Upper lobe of right lung (tissue), 1 donor: ENCODE data around the gene BAG5. TPM values are rescaled to one million over a fixed set of nuclear protein-coding genes. Genes with fewer than 3 reads are reported as not detected.

Experiments used
- ATAC-seq: fragments of 200-7000 bp; cut with Tn5 transposase; one replicate; pipeline ENCODE4 v1.9.1; 2020; ENCODE audit warnings: mild to moderate bottlenecking, moderate library complexity
- DNase-seq: peaks from one replicate; pipeline ENCODE4 v3.0.0-alpha.2; 2020
- H3K27ac ChIP-seq: fragments of 200-600 bp; one replicate; pipeline ENCODE4 v1.8.0; 2022
- H3K27me3 ChIP-seq: fragments of 200-600 bp; one replicate; pipeline ENCODE4 v1.8.0; 2022; ENCODE audit warnings: mild to moderate bottlenecking
- H3K36me3 ChIP-seq: fragments of 200-600 bp; one replicate; pipeline ENCODE4 v1.8.0; 2022
- H3K4me1 ChIP-seq: fragments of 200-600 bp; one replicate; pipeline ENCODE4 v1.8.0; 2022
- H3K4me3 ChIP-seq: fragments of 200-600 bp; one replicate; pipeline ENCODE4 v1.8.0; 2022; ENCODE audit warnings: mild to moderate bottlenecking
- H3K9me3 ChIP-seq: fragments of 200-600 bp; one replicate; pipeline ENCODE4 v1.8.0; 2022
- intact Hi-C: fragments of 100-400 bp; cut with DNase I; formaldehyde crosslinking; loops from one replicate; pipeline ENCODE4 v1.11.0; 2022
- total RNA-seq: library from RNA; stranded (reverse); fragmentation: NEBNext Ultra II Directional; extraction: Animal tissue kit (Norgen Biotek cat#: 25700); gene quantifications from one replicate; pipeline ENCODE4 v1.2.1, GENCODE V29; 2021
- TF ChIP-seq, protein P1 (sequence below): fragments of 200-600 bp; IDR thresholded peaks from one replicate; pipeline ENCODE4 v1.8.0; 2022; ENCODE audit warnings: antibody characterized with exemption
- donor health status: DM: no; HTN: yes; CAD: no; lungs with severe emphysema.

The BAG5 gene
- total RNA-seq, 1 donor from 2014 or later: 33.0 TPM

DNA sequence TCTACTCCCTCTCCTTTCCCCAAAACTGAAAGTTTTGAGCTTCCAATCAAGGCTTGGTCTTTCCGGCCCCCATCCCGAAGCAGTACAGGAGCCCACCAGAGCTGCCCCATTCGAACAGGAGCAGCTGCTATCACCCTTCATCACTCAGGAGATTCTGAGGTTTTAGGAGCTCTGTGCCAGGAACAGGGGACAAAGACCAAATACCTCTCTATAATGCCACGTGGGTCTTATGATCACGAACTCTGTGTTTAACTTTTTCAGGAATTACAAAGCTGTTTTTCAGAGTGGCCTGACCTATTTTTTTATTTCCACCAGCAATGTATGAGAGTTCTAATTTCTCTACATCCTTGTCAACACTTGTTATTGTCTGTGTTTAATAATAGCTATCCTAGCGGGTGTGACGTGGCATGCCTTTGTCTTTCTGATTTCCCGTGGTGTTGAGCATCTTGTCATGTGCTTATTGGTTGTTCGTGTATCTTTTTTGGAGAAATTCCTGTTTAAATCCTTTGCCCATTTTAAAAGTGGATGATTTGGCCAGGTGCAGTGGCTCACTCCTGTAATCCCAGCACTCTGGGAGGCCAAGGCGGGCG lies 22.0 kb upstream of the BAG5 start:
- H3K36me3 ChIP-seq: peaks cover 23% of the 10 kb centered on the region
- H3K4me1 ChIP-seq: no peaks in the 10 kb centered on the region
- TF ChIP-seq, protein P1, sequence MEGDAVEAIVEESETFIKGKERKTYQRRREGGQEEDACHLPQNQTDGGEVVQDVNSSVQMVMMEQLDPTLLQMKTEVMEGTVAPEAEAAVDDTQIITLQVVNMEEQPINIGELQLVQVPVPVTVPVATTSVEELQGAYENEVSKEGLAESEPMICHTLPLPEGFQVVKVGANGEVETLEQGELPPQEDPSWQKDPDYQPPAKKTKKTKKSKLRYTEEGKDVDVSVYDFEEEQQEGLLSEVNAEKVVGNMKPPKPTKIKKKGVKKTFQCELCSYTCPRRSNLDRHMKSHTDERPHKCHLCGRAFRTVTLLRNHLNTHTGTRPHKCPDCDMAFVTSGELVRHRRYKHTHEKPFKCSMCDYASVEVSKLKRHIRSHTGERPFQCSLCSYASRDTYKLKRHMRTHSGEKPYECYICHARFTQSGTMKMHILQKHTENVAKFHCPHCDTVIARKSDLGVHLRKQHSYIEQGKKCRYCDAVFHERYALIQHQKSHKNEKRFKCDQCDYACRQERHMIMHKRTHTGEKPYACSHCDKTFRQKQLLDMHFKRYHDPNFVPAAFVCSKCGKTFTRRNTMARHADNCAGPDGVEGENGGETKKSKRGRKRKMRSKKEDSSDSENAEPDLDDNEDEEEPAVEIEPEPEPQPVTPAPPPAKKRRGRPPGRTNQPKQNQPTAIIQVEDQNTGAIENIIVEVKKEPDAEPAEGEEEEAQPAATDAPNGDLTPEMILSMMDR: no peak
- H3K27ac ChIP-seq: no peak overlapping the region
- ATAC-seq: no peak
- no peaks in the 10 kb centered on the region for H3K27me3 ChIP-seq
- H3K9me3 ChIP-seq: no peaks in the 10 kb centered on the region
- intact Hi-C loops: no loop called here
- no peak overlapping the region for H3K4me3 ChIP-seq
- DNase-seq: no peak

DNA sequence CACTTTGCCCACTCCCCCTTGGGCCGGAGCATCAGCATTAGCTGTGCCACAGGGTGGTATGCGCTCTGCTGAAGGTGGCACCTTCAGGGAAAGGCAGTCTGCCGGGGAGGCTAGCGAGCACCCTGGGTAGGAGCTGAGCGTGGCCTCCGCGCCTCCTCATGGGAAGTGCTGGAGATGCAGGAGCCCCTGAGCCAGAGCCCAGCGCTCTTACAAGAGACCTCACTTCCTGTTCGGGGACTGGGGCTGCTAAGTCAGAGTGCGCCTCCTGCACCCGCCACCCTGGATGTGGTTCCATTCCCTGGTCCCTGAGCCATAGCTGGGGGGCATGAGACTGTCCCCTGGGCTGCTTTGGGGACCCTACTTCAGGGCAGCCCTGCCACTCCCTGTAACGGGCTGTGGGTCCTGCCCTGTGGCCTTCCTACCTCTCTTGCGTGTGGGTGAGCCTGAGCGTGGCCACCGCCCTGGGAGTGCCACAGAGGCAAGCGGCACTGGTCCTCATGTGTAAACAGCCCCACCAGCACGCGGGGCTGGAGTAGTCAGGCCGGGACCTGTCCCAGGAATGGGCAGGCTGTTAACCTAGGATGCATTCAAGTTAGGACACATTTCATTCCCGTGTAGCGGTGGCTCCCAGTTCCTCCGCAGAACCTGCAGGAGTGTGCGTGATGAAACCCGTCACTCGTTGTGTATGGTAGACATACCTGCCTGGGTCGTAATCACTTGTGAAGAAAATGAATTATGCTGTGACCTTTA lies 19.7 kb upstream of the BAG5 start:
- intact Hi-C loops: no loop called here
- Histone ChIP-seq H3K36me3 (peaks cover 8% of the 10 kb centered on the region), H3K4me1 (peaks cover 13% of the 10 kb centered on the region), H3K27ac (no peak overlapping the region), H3K9me3 (no peaks in the 10 kb centered on the region), H3K27me3 (no peaks in the 10 kb centered on the region), H3K4me3 (no peak overlapping the region)
- ATAC-seq: peak; percentile 43
- TF ChIP-seq, protein P1: no peak
- DNase-seq: no peak

DNA sequence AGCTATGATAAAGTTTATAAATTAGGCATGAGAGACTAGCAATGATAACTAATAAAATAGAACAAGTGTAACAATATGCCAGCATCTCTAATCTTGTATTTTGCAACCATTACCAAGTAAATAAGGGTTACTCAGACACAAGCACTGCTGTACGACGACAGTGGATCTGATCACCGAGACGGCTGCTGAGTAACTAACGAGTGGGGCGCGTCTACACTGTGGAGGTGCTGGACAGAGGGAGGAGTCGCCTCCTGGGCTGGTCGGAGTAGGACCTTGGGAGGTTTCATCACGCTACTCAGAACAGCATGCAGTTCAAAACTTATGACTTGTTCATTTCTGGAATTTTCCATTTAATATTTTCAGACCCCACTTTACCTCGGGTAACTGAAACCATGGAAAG lies 18.7 kb upstream of the BAG5 start:
- H3K9me3 ChIP-seq: no peaks in the 10 kb centered on the region
- TF ChIP-seq, protein P1: no peak
- ATAC-seq (no peak), DNase-seq (no peak)
- intact Hi-C loops: no loop called here
- peaks cover 20% of the 10 kb centered on the region for H3K4me1 ChIP-seq
- H3K36me3 ChIP-seq: peaks cover 8% of the 10 kb centered on the region
- no peak overlapping the region for H3K27ac ChIP-seq
- H3K4me3 ChIP-seq: no peak overlapping the region
- H3K27me3 ChIP-seq: no peaks in the 10 kb centered on the region

DNA sequence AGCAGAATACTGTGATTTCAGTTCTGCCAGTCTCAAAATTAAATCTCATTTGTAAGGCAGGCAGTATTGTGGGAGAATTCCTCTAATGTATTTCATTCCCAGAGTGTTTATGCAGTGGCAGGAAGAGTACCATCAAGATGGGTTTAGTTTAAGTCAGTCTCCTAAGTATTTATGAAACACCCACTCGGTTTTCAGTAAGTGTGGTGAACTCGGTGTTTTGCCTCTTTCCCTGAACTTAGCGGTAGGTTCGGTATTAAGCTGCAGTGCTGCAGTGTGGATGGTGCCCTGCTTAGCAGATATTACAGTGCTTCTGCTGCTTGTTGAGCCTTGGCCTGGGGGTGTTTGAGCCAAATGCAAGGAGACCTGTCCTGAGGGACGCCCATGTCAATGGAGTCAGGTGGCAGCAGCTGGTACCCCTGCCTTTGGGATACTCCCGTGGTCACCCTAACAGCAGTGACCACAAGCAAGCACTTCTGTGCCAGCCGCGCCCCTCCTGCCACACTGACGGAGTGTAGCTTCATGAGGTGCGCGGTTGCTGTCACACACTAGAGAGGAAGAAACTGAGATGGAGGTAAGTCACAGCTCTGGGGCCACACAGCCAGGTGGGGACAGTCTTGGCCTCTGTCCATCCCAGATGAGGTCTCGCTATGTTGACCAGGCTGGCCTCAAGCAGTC lies 16.1 kb upstream of the BAG5 start:
- no peak for DNase-seq
- Histone ChIP-seq H3K27ac (peak overlapping the region; percentile 36), H3K36me3 (peaks cover 28% of the 10 kb centered on the region), H3K4me3 (no peak overlapping the region), H3K27me3 (no peaks in the 10 kb centered on the region), H3K9me3 (no peaks in the 10 kb centered on the region), H3K4me1 (peaks cover 34% of the 10 kb centered on the region)
- no peak for ATAC-seq
- TF ChIP-seq, protein P1: no peak
- intact Hi-C loops: no loop called here

DNA sequence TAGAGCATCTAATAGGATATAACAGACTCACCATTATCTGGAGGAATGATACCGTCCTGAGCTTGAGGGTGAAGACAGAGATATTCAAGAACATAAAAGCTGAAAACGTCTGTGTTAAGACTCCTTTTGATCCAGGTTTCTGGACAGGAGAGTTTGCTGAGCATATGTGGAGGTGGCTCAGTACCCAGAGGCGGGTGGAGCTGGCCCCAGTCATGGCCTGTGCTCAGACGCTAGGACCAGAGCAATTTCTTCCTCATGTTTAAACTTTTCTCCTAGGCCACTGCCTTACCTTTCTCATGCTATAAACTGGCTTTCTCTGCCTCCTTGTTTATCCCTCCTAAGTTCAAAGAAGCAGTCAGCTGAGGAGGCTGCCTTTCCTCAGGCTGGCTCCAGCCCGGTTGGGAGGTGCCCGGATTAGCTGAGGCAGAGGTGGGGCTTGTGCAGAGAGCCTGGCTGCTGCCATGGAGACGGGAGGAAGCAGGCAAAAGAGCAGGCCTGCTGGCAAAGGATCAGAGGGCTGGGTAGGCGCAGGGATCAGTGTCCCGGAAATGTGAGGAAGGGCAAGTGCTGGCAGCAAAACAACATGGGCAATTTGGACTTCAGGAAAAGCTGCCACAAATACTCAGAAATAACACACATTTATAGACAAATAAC lies 14.0 kb upstream of the BAG5 start:
- Histone ChIP-seq H3K27me3 (no peaks in the 10 kb centered on the region), H3K9me3 (no peaks in the 10 kb centered on the region), H3K4me3 (no peak overlapping the region), H3K4me1 (peaks cover 37% of the 10 kb centered on the region), H3K36me3 (peaks cover 36% of the 10 kb centered on the region), H3K27ac (peak overlapping the region; percentile 81)
- DNase-seq: peak; percentile 95
- TF ChIP-seq, protein P1: no peak
- intact Hi-C loops: no loop called here
- peak; percentile 97 for ATAC-seq
